Neural progenitor cell (in vitro differentiated cells): Measurements from ENCODE around the gene CAB39L. TPM values are rescaled to one million over a fixed set of nuclear protein-coding genes. Genes with fewer than 3 reads are reported as not detected.
A peak's percentile ranks its signal among the peaks of the same experiment; 100 is the strongest.

Experiments used
- DNase-seq: peaks from one replicate; pipeline ENCODE4 v3.0.0-alpha.2; 2016; ENCODE audit warnings: low spot score
- H2AFZ ChIP-seq: fragments of 200-600 bp; sonication (generic); replicated peaks from 2 replicates; pipeline ENCODE4 v1.6.1; 2016; ENCODE audit warnings: antibody characterized with exemption
- H3F3A ChIP-seq: fragments of 200-600 bp; sonication (generic); 2 replicates; pipeline ENCODE4 v1.6.1; 2016; ENCODE audit warnings: antibody characterized with exemption, low read depth
- H3K27ac ChIP-seq: fragments of 200-600 bp; sonication (generic); 2 replicates; pipeline ENCODE4 v1.5.1; 2016; ENCODE audit warnings: mild to moderate bottlenecking
- H3K27me3 ChIP-seq: fragments of 200-600 bp; sonication (generic); 2 replicates; pipeline ENCODE4 v1.6.1; 2016; ENCODE audit warnings: mild to moderate bottlenecking, moderate library complexity
- H3K36me3 ChIP-seq: fragments of 200-600 bp; sonication (generic); 2 replicates; pipeline ENCODE4 v1.5.1; 2016
- H3K4me1 ChIP-seq: fragments of 200-600 bp; sonication (generic); 2 replicates; pipeline ENCODE4 v1.6.1; 2016; ENCODE audit warnings: mixed run types
- H3K4me2 ChIP-seq: fragments of 200-600 bp; sonication (generic); 2 replicates; pipeline ENCODE4 v1.6.1; 2016
- H3K4me3 ChIP-seq: fragments of 200-600 bp; sonication (generic); 2 replicates; pipeline ENCODE4 v1.5.1; 2016
- H3K79me2 ChIP-seq: fragments of 200-600 bp; sonication (generic); 2 replicates; pipeline ENCODE4 v1.6.1; 2016; ENCODE audit warnings: low read depth
- H3K9ac ChIP-seq: fragments of 200-600 bp; sonication (generic); 2 replicates; pipeline ENCODE4 v1.6.1; 2016
- H3K9me3 ChIP-seq: fragments of 200-600 bp; sonication (generic); 2 replicates; pipeline ENCODE4 v1.5.1; 2016; ENCODE audit warnings: low read depth
- H4K20me1 ChIP-seq: fragments of 200-600 bp; sonication (generic); 2 replicates; pipeline ENCODE4 v1.6.1; 2016; ENCODE audit warnings: low read depth
- H3K27ac Mint-ChIP-seq: 3 replicates; pipeline ENCODE4 v1.8.0; 2021; ENCODE audit warnings: mixed read lengths
- H3K27me3 Mint-ChIP-seq: 2 replicates; pipeline ENCODE4 v1.8.0; 2022; ENCODE audit warnings: low read depth, mild to moderate bottlenecking, inconsistent platforms, moderate library complexity, mixed read lengths; ENCODE audit not compliant: insufficient read depth
- H3K36me3 Mint-ChIP-seq: 3 replicates; pipeline ENCODE4 v1.8.0; 2021; ENCODE audit warnings: mixed read lengths
- H3K4me1 Mint-ChIP-seq: 3 replicates; pipeline ENCODE4 v1.8.0; 2021; ENCODE audit warnings: mixed read lengths
- H3K4me3 Mint-ChIP-seq: 3 replicates; pipeline ENCODE4 v1.8.0; 2021; ENCODE audit warnings: mild to moderate bottlenecking, moderate library complexity, mixed read lengths
- H3K9me3 Mint-ChIP-seq: 3 replicates; pipeline ENCODE4 v1.8.0; 2020; ENCODE audit warnings: mixed read lengths
- CTCF ChIP-seq: fragments of 200-600 bp; sonication (generic); IDR thresholded peaks from 2 replicates; pipeline ENCODE4 v1.5.1; 2017; ENCODE audit warnings: antibody characterized with exemption, mild to moderate bottlenecking
- EZH2 ChIP-seq: fragments of 200-600 bp; sonication (generic); IDR thresholded peaks from 2 replicates; pipeline ENCODE4 v1.6.1; 2017; ENCODE audit warnings: antibody characterized with exemption, mild to moderate bottlenecking, moderate library complexity
- EZH2phosphoT487 ChIP-seq: fragments of 200-600 bp; sonication (generic); IDR thresholded peaks from 2 replicates; pipeline ENCODE4 v1.6.1; 2017; ENCODE audit warnings: antibody characterized with exemption
- total RNA-seq: library from RNA; depleted of rRNA; stranded (reverse); fragments of >200 nt; gene quantifications from 2 replicates; pipeline ENCODE4 v1.2.3, GENCODE V29; 2015; ENCODE audit warnings: low replicate concordance

Gene CAB39L
- total RNA-seq, 1 donor from 2014 or later, result 18.1 TPM

- TF ChIP-seq EZH2 (no peak), EZH2phosphoT487 (no peak)
- DNase-seq, result no peak
- H3K27me3 ChIP-seq, result no peaks in the 10 kb centered on the region
- Mint-ChIP-seq H3K27ac (no peak overlapping the region), H3K36me3 (peaks cover 3% of the 10 kb centered on the region), H3K9me3 (peaks cover 3% of the 10 kb centered on the region), H3K4me1 (no peaks in the 10 kb centered on the region), H3K4me3 (no peak overlapping the region), H3K27me3 (no peaks in the 10 kb centered on the region)
- no peak overlapping the region for H2AFZ ChIP-seq
- no peaks in the 10 kb centered on the region for H3K4me1 ChIP-seq
- no peaks in the 10 kb centered on the region for H3K36me3 ChIP-seq
- H3K4me3 ChIP-seq, result no peak overlapping the region
- H3K9ac ChIP-seq, result no peak overlapping the region
- no peak overlapping the region for H3K27ac ChIP-seq
- H3K79me2 ChIP-seq, result no peaks in the 10 kb centered on the region
- H3F3A ChIP-seq, result no peaks in the 10 kb centered on the region
- no peaks in the 10 kb centered on the region for H4K20me1 ChIP-seq
- no peaks in the 10 kb centered on the region for H3K9me3 ChIP-seq
- H3K4me2 ChIP-seq, result no peak overlapping the region
Observed at GRCh38 chr13:49354719-49355118, 89.1 kb downstream of the CAB39L start.

- Histone ChIP-seq H3K9me3 (no peaks in the 10 kb centered on the region), H3K27ac (no peak overlapping the region), H3F3A (no peaks in the 10 kb centered on the region), H4K20me1 (no peaks in the 10 kb centered on the region), H3K9ac (no peak overlapping the region), H3K27me3 (no peaks in the 10 kb centered on the region), H2AFZ (no peak overlapping the region), H3K79me2 (no peaks in the 10 kb centered on the region), H3K4me2 (no peak overlapping the region), H3K4me1 (no peaks in the 10 kb centered on the region), H3K36me3 (no peaks in the 10 kb centered on the region), H3K4me3 (no peak overlapping the region)
- no peaks in the 10 kb centered on the region for H3K4me1 Mint-ChIP-seq
- H3K27ac Mint-ChIP-seq, result no peak overlapping the region
- H3K9me3 Mint-ChIP-seq, result peaks cover 3% of the 10 kb centered on the region
- H3K27me3 Mint-ChIP-seq, result no peaks in the 10 kb centered on the region
- peaks cover 3% of the 10 kb centered on the region for H3K36me3 Mint-ChIP-seq
- H3K4me3 Mint-ChIP-seq, result no peak overlapping the region
- DNase-seq, result no peak
- no peak for TF ChIP-seq EZH2
- no peak for TF ChIP-seq EZH2phosphoT487
- no peak for TF ChIP-seq CTCF
Observed at GRCh38 chr13:49353908-49354307, 90.0 kb downstream of the CAB39L start.

- H3K79me2 ChIP-seq, result no peaks in the 10 kb centered on the region
- Mint-ChIP-seq H3K4me3 (no peak overlapping the region), H3K4me1 (no peaks in the 10 kb centered on the region), H3K27me3 (no peaks in the 10 kb centered on the region), H3K27ac (no peak overlapping the region), H3K9me3 (peaks cover 3% of the 10 kb centered on the region), H3K36me3 (peaks cover 2% of the 10 kb centered on the region)
- TF ChIP-seq CTCF (no peak), EZH2phosphoT487 (no peak), EZH2 (no peak)
- no peak for DNase-seq
- H3K4me1 ChIP-seq, result no peaks in the 10 kb centered on the region
- H3K36me3 ChIP-seq, result no peaks in the 10 kb centered on the region
- H3F3A ChIP-seq, result no peaks in the 10 kb centered on the region
- no peaks in the 10 kb centered on the region for H4K20me1 ChIP-seq
- H3K9ac ChIP-seq, result no peak overlapping the region
- no peak overlapping the region for H3K27ac ChIP-seq
- H2AFZ ChIP-seq, result no peak overlapping the region
- H3K9me3 ChIP-seq, result no peaks in the 10 kb centered on the region
- no peak overlapping the region for H3K4me3 ChIP-seq
- H3K4me2 ChIP-seq, result no peak overlapping the region
- no peaks in the 10 kb centered on the region for H3K27me3 ChIP-seq
Observed at GRCh38 chr13:49351871-49352270, 92.0 kb downstream of the CAB39L start.

- Histone ChIP-seq H3K4me1 (no peaks in the 10 kb centered on the region), H3K4me3 (no peak overlapping the region), H2AFZ (no peak overlapping the region), H3F3A (no peaks in the 10 kb centered on the region), H3K27me3 (no peaks in the 10 kb centered on the region), H3K9ac (no peak overlapping the region), H3K9me3 (no peaks in the 10 kb centered on the region), H3K4me2 (no peak overlapping the region), H3K27ac (no peak overlapping the region), H3K36me3 (no peaks in the 10 kb centered on the region), H3K79me2 (no peaks in the 10 kb centered on the region), H4K20me1 (no peaks in the 10 kb centered on the region)
- no peaks in the 10 kb centered on the region for H3K36me3 Mint-ChIP-seq
- H3K27ac Mint-ChIP-seq, result no peak overlapping the region
- H3K27me3 Mint-ChIP-seq, result no peaks in the 10 kb centered on the region
- peak; percentile 31 for DNase-seq
- TF ChIP-seq CTCF (no peak), EZH2phosphoT487 (no peak), EZH2 (no peak)
- H3K4me3 Mint-ChIP-seq, result no peak overlapping the region
- H3K9me3 Mint-ChIP-seq, result no peaks in the 10 kb centered on the region
- no peaks in the 10 kb centered on the region for H3K4me1 Mint-ChIP-seq
Observed at GRCh38 chr13:49348751-49349150, 95.1 kb downstream of the CAB39L start.
